Ishikawa (cell line): ENCODE measurements around the gene SYNC.

Experiments
- CEBPB ChIP-seq: IDR thresholded peaks from 2 replicates; pipeline ENCODE4 v1.6.1; 2012
- EGR1 ChIP-seq: IDR thresholded peaks from 2 replicates; pipeline ENCODE4 v1.6.1; 2012
- EP300 ChIP-seq: IDR thresholded peaks from 2 replicates; pipeline ENCODE4 v1.6.1; 2012; ENCODE audit warnings: borderline replicate concordance
- FOXM1 ChIP-seq: IDR thresholded peaks from 2 replicates; pipeline ENCODE4 v1.6.1; 2012; ENCODE audit warnings: low read depth, borderline replicate concordance
- MAX ChIP-seq: IDR thresholded peaks from 2 replicates; pipeline ENCODE4 v1.6.1; 2012
- NFIC ChIP-seq: IDR thresholded peaks from 2 replicates; pipeline ENCODE4 v1.6.1; 2012
- RAD21 ChIP-seq: IDR thresholded peaks from 2 replicates; pipeline ENCODE4 v1.6.1; 2012; ENCODE audit warnings: low read depth
- REST ChIP-seq: IDR thresholded peaks from 2 replicates; pipeline ENCODE4 v1.6.1; 2012; ENCODE audit warnings: low read depth, mild to moderate bottlenecking
- TAF1 ChIP-seq: IDR thresholded peaks from 2 replicates; pipeline ENCODE4 v1.6.1; 2012; ENCODE audit warnings: low read depth, mild to moderate bottlenecking
- TCF12 ChIP-seq: IDR thresholded peaks from 2 replicates; pipeline ENCODE4 v1.6.1; 2012; ENCODE audit warnings: low read depth
- TEAD4 ChIP-seq: IDR thresholded peaks from 2 replicates; pipeline ENCODE4 v1.6.1; 2012
- USF1 ChIP-seq: IDR thresholded peaks from 2 replicates; pipeline ENCODE4 v1.6.1; 2012
- YY1 ChIP-seq: IDR thresholded peaks from 2 replicates; pipeline ENCODE4 v1.6.1; 2012; ENCODE audit warnings: low read depth
- ZBTB7A ChIP-seq: IDR thresholded peaks from 2 replicates; pipeline ENCODE4 v1.6.1; 2012; ENCODE audit warnings: low read depth

GRCh38 chr1:32706491-32706890 is 3.9 kb upstream of the SYNC start:
- no peak for TF ChIP-seq NFIC
- no peak for TF ChIP-seq EP300
- no peak for TF ChIP-seq RAD21
- no peak for TF ChIP-seq EGR1
- TF ChIP-seq TCF12 = no peak
- no peak for TF ChIP-seq YY1
- TF ChIP-seq CEBPB = no peak
- TF ChIP-seq ZBTB7A = no peak
- TF ChIP-seq TEAD4 = no peak
- no peak for TF ChIP-seq MAX
- TF ChIP-seq REST = no peak
- no peak for TF ChIP-seq TAF1
- no peak for TF ChIP-seq FOXM1
- TF ChIP-seq USF1 = no peak
